A549 (cell line): ENCODE results near the gene SLC6A18.

Experiments used
- ATOH8 ChIP-seq: fragments of 250-450 bp; sonication (Bioruptor Pico); IDR thresholded peaks from 2 replicates; pipeline ENCODE4 v1.5.0; 2020; ENCODE audit warnings: low read depth, mild to moderate bottlenecking, moderate library complexity
- BHLHE40 ChIP-seq: IDR thresholded peaks from 2 replicates; pipeline ENCODE4 v1.6.1; 2012; ENCODE audit warnings: low read depth, low read length, inconsistent platforms
- CEBPB ChIP-seq, 2 experiments: fragments of >200 bp in 1 of 2; sonication (Bioruptor Twin) in 1 of 2; formaldehyde crosslinking in 1 of 2; IDR thresholded peaks; 2 replicates each; pipeline ENCODE4 v1.6.1; 2012 to 2016
- CHD2 ChIP-seq: fragments of 150-350 bp; IDR thresholded peaks from 2 replicates; pipeline ENCODE4 v1.6.1; 2014; ENCODE audit warnings: low read length; ENCODE audit not compliant: partially characterized antibody
- CTCF ChIP-seq: fragments of >200 bp; sonication (Bioruptor Twin); formaldehyde crosslinking; IDR thresholded peaks from 3 replicates; pipeline ENCODE4 v1.5.1; 2016
- EP300 ChIP-seq, 2 experiments: fragments of >200 bp; sonication (Bioruptor Twin); formaldehyde crosslinking; IDR thresholded peaks; 2 replicates in 1 of 2; 3 replicates in 1 of 2; pipeline ENCODE4 v1.6.1; 2016 to 2017
- HDAC2 ChIP-seq: fragments of 200-600 bp; sonication (generic); IDR thresholded peaks from 2 replicates; pipeline ENCODE4 v1.6.1; 2016
- KDM1A ChIP-seq: fragments of 200-600 bp; sonication (generic); IDR thresholded peaks from 2 replicates; pipeline ENCODE4 v1.6.1; 2016; ENCODE audit warnings: low read depth, mild to moderate bottlenecking
- MAFK ChIP-seq: fragments of 450-650 bp; IDR thresholded peaks from 2 replicates; pipeline ENCODE4 v1.6.1; 2014; ENCODE audit not compliant: partially characterized antibody
- NR3C1 ChIP-seq: fragments of >200 bp; sonication (Bioruptor Twin); formaldehyde crosslinking; IDR thresholded peaks from 3 replicates; pipeline ENCODE4 v1.6.1; 2017
- PBX3 ChIP-seq: IDR thresholded peaks from 2 replicates; pipeline ENCODE4 v1.6.1; 2012
- REST ChIP-seq: fragments of 200-600 bp; sonication (generic); IDR thresholded peaks from 2 replicates; pipeline ENCODE4 v1.6.1; 2016; ENCODE audit warnings: antibody characterized with exemption, mild to moderate bottlenecking, moderate library complexity

GRCh38 chr5:1265461-1266455 is 40.6 kb downstream of the SLC6A18 start:
- no peak for TF ChIP-seq CTCF
- TF ChIP-seq CEBPB (IDR thresholded peaks at IDR 0.05) = no peak
- no peak for TF ChIP-seq MAFK
- TF ChIP-seq KDM1A = no peak
- no peak for TF ChIP-seq HDAC2
- TF ChIP-seq NR3C1 = no peak
- no peak for TF ChIP-seq REST
- TF ChIP-seq ATOH8 = no peak
- no peak for TF ChIP-seq CHD2
- no peak for TF ChIP-seq BHLHE40
- TF ChIP-seq PBX3 = no peak
- no peak for TF ChIP-seq EP300 (IDR thresholded peaks at IDR 0.05)
